Epithelial cell of esophagus (primary cell): ENCODE measurements around the gene RSKR.
"Not testable (repeated sequence)": the region's sequence is repeated elsewhere in the genome, so short reads cannot be mapped to it uniquely, and the experiment has no call there.

Experiments used
- DNase-seq: peaks from one replicate; pipeline ENCODE4 v3.0.0; 2010; ENCODE audit warnings: low read depth
- H3K4me3 ChIP-seq: 2 replicates; pipeline ENCODE4 v1.5.1; 2011; ENCODE audit warnings: mild to moderate bottlenecking, low read length, control low read depth
- CTCF ChIP-seq: IDR thresholded peaks from 2 replicates; pipeline ENCODE4 v1.5.1; 2011; ENCODE audit warnings: low read depth, mild to moderate bottlenecking, low read length, control low read depth, inconsistent platforms; ENCODE audit not compliant: insufficient read depth; ENCODE audit errors: missing control alignments

RSKR gene

GRCh38 chr17:28610376-28610775 is 3.6 kb downstream of the RSKR start:
- no peak for TF ChIP-seq CTCF

GRCh38 chr17:28604031-28604430 is 10.0 kb downstream of the RSKR start:
- DNase-seq, H3K4me3 ChIP-seq: not testable (repeated sequence)

More at GRCh38 chr17:28610376-28610775, 3.6 kb downstream of the RSKR start:
- H3K4me3 ChIP-seq, result no peak overlapping the region
- DNase-seq, result no peak

GRCh38 chr17:28599311-28600184 is 14.4 kb downstream of the RSKR start:
- H3K4me3 ChIP-seq, result peak overlapping the region; percentile 68
- TF ChIP-seq CTCF, result no peak
- peak; percentile 86 for DNase-seq

GRCh38 chr17:28598799-28599310 is 15.1 kb downstream of the RSKR start, which contains the start of gene SPAG5:
SPAG5 (minus strand) TSS chr17:28599025; CDS start chr17:28598946, 79 bp downstream.
- peak within 1 kb of the TSS; percentile 68 for H3K4me3 ChIP-seq
- peak; percentile 94 for DNase-seq
- TF ChIP-seq CTCF, result no peak

GRCh38 chr17:28598389-28598788 is 15.6 kb downstream of the RSKR start:
- no peak for DNase-seq
- no peak for TF ChIP-seq CTCF
- H3K4me3 ChIP-seq, result peak overlapping the region; percentile 68

- no peak for TF ChIP-seq CTCF
- DNase-seq, result no peak
- H3K4me3 ChIP-seq, result peak overlapping the region; percentile 68
Observed at GRCh38 chr17:28597606-28598383, 16.2 kb downstream of the RSKR start.

- no peak for DNase-seq
- H3K4me3 ChIP-seq, result no peak overlapping the region
- TF ChIP-seq CTCF, result no peak
Observed at GRCh38 chr17:28592260-28592659, 21.7 kb downstream of the RSKR start.
